IPS-NIHi7 (cell line): ENCODE results near the gene NDST4.
A peak's percentile ranks its signal among the peaks of the same experiment; 100 is the strongest.
"Not testable (repeated sequence)": the region's sequence is repeated elsewhere in the genome, so short reads cannot be mapped to it uniquely, and the experiment has no call there.

Experiments used
- DNase-seq: peaks from one replicate; pipeline ENCODE4 v3.0.0; 2012; ENCODE audit warnings: mixed read lengths; ENCODE audit errors: extremely low spot score

NDST4 gene

DNA sequence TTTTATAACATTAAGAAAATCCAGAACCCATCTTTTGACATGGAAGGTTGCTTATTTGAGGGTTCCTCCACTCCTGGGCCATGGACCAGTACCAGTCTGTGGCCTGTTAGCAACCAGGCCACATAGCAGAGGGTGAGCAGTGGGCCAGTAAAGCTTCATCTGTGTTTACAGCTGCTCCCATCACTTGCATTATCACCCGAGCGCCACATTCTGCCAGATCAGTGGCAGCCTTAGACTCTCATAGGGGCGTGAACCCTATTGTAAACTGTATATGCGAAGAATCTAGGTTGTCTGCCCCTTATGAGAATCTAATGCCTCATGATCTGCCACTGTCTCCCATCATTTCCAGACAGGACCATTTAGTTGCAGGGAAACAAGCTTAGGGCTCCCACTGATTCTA is 58.6 kb downstream of the NDST4 start:
- no peak for DNase-seq

DNA sequence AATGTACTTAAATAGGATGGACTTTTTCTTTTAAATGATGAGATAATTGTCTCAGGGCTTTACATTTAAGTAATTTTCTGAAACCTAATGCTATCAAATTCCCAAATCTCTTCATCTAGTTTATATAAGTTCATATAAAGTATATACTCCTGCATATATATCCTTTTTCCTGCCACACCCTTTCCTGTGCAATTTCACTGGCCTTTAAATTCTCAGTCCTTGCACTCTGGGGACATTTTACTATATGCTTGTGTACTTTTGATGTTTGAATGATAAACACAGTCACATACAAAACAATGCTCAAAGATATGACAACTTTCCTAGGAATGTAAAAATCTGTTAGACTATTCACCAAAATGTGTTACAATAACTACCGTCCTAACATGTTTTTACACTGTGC is 60.1 kb downstream of the NDST4 start:
- DNase-seq = no peak

DNA sequence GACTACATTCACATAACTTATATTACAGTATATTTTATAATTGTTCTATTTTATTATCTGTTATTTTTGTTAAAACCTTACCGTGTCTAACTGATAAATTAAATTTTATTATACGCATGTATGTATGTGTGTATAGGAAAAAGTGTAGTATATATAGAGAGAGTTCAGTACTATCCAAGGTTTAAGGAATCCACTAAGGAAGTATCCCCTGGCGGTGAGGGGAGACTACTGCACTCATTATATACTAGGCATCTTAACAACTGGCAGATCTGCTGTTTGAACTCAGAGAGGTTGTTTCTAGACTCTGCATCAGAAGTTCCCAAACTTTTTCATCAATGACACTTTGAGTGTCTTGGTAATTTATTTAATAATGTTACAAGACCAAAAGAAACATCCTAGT is 70.9 kb downstream of the NDST4 start:
- peak; percentile 14 for DNase-seq

DNA sequence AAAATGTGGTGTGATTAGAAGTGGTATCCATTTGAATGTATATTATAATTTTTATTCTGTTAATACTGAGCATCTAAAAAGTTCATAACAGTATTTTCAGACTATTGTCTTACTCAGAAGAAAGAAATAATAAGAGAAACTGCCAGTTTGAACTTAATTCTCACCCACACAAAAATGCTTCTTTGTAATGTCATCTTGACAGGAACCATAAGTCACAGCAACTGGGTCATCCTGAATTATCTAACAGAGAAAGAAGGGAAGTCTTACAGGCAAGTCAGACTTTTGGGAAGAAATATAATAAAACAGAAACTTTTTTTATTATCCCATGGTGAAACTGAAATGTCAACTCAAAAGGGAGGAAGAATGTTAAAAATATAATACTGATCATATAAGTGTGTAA is 83.1 kb downstream of the NDST4 start:
- DNase-seq = no peak

DNA sequence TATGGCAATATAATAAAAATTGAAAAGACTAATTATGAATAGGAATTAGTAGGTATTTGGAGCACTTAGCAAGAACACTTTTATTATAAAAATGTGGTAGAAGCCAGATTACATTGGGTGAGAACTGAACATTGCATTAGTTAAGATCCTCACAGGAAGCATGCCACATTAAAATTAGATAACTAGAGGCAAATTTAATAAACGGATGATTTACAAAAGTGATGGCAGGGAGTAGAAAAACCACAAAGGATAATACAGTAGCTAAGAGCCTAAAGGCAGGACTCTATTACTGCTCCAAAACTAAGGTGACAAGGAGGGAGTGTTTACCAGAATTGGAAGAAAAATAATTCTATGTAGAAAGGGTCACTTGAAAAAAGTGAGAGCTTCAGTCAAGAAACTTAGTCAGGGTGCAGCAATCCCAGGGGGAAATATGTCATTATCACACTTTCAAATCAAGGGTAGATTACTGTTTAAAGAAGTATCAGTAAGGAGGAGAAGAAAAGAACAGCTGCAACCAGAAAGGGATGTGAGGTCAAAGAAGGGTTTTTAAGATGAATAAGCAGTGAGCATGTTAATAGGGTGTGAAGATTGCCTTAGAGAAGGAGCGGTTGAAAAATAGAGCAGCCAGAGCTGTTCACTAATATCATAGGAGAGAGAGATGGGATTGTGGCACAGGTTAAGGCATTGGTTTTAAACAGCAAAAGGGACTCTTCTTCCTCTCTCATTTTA is 84.6 kb downstream of the NDST4 start:
- no peak for DNase-seq

DNA sequence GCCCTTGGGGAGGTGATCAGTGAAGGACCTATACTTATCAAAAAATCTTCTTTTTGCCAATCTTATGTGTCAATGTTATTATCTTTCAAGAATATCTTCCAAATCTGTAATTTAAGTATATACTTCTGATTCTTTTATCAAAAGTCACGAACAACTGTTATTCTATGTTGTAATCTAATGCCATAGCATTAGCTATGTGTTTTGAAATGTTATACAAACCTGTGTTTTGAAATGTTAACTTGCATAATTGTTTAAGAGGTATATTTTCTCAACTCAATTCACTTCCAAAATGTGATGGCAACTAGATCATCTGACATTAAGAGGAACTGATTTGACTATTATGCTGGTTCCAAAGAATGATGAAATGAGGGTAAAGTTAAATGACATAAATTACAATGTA is 113.5 kb downstream of the NDST4 start:
- DNase-seq = no peak

DNA sequence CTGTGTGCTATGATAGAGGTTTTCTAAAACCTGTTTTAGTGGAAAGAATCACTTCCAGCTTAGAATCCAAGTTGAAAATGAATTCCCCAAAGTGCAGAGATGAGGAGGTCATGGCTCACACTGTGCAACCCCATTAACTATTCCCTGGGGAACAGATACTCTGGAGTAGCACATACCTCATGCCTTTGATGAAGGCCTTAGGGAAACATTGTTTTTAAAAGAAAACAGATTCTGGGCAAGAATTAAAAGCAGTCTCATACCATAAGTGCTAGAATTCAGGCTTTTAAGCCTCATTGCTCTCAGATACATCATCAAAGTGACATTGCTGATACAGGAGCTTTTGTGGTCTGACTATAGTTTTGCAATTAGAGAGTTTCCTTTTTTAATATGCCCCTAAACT is 115.1 kb downstream of the NDST4 start:
- no peak for DNase-seq

DNA sequence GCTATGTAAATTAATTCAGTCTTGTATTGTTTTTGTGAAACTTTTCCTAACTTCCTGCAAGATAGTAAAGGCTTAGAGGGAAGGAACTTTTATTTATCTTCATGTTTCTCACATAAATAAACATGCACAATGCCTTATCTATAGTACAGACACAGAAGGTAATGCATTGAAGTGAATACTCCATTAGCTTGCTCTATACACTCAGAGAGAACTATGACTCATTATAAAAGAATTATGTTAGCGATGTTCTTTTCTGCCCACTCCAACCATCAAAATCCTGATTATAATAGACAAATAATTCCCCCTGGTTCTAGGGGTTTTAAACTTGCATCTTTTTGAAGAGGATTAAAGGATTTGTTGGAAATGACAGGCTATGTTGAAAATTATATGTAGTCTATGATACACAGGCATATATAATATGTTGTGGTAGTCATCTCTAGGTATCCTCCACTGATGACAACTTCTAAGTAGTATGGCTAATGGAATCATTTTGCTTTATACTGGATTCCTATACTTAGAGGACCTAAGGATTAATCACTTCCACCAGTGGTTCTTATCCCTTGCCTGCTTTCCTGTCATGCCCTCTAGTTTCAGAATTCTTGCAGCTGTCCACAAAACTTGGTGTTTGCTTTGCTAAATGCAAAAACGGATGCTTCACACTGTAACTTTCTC is 115.7 kb downstream of the NDST4 start:
- no peak for DNase-seq

DNA sequence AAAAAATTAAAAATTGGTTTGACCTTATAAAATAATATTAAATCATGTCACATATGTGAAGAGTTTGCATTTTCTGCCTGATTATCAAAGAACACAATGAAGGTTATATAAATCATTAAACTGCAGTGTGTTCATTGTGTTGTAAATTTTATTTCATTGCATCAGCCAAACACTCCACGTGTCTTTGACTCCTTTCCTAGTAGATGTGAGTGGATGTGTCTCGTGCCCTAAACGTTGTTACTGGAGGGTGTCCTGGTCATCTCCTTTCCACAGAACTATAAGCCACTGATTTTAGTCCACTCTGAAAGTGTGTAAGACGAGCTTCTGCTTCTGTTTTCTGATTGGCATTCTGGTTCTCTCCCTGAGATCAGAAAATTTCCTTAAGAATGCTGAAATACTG is 127.3 kb downstream of the NDST4 start:
- DNase-seq = no peak

DNA sequence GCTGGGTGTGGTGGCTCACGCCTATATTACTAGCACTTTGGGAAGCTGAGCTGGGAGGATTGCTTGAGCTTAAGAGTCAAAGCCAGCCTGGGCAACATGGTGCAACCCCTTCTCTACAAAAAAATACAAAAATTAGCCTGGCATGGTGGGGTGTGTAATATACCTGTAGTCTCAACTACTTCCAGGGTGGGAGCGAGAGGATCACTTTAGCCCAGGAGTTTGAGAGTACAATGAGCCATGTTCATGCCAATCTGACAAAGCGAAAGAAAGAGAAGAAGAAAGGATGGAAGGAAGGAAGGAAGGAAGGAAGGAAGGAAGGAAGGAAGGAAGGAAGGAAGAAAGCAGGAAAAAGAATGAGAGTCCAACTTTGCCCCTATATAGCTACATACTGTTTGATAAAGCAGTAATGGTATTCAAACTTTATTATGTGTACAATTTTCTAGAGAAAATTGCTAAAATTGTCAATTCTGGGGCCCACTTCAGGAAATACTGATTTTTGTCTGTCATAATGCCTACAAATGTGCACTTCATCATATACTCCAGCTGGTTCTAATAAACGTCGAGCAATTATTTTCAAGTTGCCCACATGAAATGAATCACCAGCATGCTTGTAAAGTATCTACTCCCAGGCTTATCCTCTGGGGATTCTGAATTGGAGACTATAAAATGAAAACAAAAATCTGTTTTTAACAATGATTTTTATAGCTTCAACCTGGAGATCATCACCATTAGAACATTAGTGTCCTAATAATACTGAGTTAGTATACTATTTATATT is 132.3 kb downstream of the NDST4 start:
- no peak for DNase-seq

DNA sequence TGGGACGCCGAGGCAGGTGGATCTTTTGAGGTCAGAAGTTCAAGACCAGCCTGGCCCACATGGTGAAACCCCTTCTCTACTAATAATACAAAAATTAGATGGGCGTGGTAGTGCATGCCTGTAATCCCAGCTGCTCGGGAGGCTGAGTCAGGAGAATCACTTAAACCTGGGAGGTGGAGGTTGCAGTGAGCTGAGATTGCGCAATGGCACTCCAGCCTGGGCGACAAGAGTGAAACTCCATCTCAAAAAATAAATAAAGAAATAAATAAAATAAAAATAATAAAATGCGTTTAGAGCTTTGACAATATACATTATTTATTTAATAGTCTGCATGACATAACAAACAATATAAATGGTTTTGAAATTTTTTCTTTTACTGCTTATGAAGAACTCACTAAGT is 133.0 kb downstream of the NDST4 start:
- DNase-seq = not testable (repeated sequence)

DNA sequence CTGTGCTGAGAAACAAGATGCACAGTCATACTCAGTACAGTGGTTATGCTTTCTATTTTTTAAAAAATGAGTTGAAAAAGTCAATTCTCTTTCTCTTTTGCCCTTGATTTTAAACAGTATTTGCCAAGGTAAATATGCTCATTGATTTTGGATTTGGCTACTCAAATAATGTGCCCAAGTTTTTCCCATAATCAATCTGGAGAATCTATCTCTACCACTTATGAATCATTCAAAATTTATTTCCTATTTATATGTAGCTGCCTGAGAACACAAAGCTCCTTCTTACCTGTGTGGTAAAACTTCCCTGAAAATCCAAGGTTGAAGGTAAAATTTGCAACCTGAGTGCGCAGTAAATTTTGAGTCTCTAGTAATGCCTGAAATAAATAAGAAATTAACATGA is 136.5 kb downstream of the NDST4 start:
- DNase-seq = no peak

DNA sequence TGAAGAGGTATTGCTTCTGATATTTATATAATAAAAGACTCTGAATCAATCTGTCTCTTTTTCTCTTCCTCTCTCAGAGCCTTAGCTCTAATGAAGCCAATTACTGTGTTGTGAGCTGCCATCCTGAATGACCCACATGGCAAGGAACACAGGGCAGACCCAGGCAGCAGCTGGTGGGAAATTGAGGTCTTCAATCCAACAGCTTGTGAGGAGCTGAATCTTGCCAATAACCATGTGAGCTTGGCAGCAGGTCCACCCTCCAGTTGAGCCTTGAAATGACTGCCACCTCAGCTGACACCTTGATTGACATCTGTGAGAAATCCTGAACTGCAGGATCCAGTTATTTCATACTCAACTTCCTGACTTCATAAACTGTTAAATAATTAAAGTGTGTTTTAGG is 149.4 kb downstream of the NDST4 start:
- no peak for DNase-seq

DNA sequence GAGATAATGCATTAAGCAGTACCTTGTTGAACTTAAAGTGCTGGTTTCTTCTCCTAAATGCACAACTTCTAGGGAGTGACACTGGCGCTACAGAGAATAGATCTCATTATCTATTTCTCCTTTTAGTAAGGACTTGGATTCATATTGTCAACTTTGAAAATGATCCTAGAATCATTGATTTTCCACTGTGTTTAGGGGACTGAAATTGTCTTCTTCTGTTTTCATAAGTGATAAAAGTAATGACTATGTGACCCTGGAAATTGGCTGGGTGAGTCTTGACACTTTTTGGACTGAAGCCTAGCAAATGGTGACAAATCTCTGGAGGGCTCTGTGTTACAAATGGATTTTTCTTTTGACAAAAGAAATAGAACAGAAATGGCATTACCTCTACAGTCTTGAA is 167.8 kb downstream of the NDST4 start:
- DNase-seq = no peak

DNA sequence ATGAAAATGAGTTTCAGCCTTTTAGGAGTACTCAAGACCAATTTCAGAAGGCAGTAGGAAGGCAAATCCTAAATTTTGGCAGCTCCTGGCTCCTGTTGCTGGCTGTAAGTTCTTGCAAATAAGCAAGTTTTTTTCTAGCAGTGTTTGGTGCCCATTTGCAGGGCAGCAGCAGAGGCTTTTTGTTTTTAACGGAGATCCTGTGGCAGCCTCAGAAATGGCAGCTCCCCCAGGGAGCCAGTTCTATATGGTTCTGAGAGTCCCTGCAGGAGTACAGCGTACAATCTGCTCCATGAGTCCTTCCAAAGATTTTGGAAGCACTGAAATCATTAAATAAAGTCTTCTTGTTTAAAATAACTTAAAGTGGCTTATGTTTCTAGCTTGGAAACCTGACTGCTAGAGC is 171.9 kb downstream of the NDST4 start:
- no peak for DNase-seq

DNA sequence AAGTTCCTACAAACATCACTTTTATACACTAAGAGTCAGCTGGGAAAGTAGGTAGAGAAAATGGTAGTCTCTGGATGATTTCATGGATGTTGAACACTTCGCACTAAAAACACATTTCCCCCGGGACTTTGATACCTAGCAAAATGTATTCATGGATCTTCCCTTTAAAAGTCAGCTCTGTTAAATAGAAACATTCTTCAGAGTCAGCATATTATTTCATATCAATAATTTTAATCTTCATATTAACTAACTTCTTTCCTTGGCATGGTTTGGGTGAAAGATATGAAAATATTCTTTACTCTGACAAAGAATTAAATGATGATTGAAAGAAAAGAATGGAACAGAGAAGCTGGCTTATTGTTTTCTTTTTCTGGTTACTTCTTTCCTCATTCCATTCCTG is 185.5 kb downstream of the NDST4 start:
- no peak for DNase-seq

DNA sequence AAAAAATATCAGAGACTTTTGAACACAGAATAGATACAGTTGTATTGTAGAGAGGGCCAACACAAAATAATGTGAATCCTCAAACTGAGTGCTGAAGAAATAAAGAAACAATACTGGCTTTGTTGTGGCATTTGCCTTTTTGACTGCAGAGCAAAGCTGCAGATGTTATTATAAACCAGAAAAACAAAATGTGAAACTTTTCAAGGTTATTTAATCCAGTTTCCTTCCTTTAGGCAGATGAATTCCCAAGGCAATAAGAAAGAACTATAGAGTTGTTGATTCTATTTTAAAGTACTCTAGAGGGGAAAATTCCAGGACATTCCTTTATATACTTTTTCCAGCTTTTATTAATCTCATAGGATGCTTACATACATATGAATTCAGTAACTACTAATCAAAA is 186.8 kb downstream of the NDST4 start:
- no peak for DNase-seq

DNA sequence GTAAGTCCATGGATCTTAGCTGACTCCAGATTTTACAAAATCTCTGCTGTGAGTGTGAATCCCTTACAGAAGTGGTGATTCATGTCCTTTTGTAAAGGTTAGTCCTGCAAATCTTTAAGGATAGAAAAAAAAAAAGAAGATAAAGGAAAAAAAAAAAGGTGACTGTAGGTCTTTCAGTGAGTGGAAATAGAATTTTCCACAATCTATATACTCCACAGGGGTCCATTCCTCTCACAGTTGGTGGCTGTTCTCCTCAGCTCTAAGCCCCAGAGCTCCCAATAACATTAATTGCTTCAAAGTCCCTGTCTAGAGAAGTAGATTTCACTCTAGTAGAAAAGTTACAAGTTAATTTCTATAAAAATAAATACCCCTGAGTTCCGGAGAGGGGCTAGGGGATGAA is 189.1 kb downstream of the NDST4 start:
- peak; percentile 26 for DNase-seq

DNA sequence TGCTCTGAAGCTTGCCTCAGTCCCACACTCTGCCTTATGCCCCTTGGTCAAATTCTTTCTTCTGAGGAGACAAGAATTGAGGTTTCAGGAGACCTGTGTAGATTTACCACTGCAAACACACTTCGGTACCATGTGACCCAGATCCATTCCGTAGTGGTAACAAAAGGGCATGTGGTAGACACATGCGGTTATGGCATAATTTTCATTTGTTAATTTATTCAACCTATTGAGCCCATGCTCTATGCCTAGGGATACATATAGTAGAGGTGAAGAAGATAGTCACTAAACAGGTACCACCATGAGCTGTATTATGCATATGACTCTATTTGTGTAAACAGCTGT is 190.9 kb downstream of the NDST4 start:
- no peak for DNase-seq

DNA sequence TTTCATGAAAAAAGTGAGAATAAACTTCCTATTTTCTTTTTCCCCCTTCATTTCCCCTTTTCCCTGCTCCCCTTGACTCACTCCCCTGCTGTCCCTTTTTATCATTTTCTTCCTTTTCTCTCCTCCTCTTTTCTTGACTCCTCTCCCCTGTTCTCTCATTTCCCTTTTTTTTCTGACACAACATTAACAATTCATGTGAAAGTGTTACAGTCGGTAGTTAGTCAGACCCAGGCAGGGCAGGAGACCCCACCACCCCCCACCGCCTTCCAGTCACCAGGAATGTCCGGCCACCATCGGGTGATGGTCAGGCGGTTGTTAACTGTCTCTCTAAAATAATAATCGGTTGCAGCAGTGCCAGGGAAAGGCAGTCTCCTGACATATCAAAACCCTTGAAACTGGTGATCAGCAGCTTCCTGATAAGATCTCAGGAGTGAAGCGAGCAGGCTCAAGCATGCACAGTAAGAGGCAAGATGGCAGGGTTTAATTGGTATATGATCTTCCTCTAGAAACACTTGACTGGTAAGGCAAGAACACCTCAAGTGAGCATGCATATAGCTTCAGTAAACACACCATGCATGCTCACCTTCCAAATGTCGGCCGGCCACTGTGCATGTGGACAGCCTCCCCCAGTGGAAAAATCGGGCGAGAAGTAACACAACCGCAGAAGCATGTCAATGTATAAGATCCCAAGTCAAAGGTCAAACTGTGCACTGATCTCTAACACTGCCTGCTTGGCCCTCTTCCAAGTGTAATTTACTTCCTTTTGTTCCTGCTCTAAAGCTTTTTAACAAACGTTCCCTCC is 191.4 kb downstream of the NDST4 start:
- DNase-seq = no peak

DNA sequence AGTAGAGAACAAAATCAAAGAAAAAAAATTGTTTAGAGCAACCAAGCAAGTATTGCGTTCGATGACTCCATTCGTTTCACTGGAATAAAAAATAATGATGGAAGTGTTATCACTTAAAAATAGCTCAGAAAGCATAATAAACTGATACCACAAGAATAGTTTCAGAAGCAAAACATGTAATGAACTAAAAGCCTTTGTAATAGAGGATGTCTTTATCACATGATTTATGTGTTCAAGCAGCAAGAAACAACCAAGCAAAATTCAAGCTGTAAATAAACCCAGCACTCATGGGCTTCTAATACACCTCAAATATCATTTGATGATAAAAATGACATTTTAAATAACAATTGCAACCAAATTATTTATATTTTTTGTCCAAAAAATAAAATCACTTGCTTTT is 192.2 kb downstream of the NDST4 start:
- no peak for DNase-seq

DNA sequence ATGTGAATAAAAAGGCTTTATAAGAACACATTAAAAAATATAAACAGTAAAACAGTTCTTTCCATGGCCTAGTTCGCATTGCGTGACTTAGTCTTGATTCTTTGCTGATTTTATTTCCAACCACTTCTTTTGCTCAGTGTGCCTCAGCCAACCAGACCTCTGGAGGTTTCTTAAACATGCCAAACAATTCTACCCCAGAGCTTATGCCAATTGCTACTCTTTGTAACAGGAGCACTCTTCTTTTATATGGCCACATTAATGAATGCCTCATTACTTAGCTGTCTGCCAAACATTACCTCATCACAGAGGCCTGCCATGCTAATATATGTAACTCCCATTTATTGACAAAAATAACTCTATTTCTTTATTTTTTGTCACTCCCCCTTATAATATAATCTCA is 202.3 kb downstream of the NDST4 start:
- no peak for DNase-seq
